ENCODE results near the gene ARPP19.

The ARPP19 gene

GRCh38 chr15:52505151-52505550 is 63.7 kb downstream of the ARPP19 start:
- TF ChIP-seq, protein P1, sequence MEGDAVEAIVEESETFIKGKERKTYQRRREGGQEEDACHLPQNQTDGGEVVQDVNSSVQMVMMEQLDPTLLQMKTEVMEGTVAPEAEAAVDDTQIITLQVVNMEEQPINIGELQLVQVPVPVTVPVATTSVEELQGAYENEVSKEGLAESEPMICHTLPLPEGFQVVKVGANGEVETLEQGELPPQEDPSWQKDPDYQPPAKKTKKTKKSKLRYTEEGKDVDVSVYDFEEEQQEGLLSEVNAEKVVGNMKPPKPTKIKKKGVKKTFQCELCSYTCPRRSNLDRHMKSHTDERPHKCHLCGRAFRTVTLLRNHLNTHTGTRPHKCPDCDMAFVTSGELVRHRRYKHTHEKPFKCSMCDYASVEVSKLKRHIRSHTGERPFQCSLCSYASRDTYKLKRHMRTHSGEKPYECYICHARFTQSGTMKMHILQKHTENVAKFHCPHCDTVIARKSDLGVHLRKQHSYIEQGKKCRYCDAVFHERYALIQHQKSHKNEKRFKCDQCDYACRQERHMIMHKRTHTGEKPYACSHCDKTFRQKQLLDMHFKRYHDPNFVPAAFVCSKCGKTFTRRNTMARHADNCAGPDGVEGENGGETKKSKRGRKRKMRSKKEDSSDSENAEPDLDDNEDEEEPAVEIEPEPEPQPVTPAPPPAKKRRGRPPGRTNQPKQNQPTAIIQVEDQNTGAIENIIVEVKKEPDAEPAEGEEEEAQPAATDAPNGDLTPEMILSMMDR (conservative IDR thresholded peaks at IDR 0.05; ENCODE audit: low read depth), result no peak
- CTCF ChIA-PET, result no interaction called here
- POLR2A ChIA-PET (ENCODE audit: low non-redundant PET), result no interaction called here
- peak overlapping the region; percentile 33; the same call in 1 of the 2 replicates for H3K27ac ChIP-seq
- DNase-seq (ENCODE audit: low spot score), result no peak

- POLR2A ChIA-PET (ENCODE audit: low non-redundant PET), result interaction anchor here (0.6 kb wide), 1 partner anchor 13 kb away, joined by 3 read pairs; no protein-coding TSS in a partner anchor
- CTCF ChIA-PET, result interaction anchor here (0.6 kb wide), 1 partner anchor 238 kb away, joined by 3 read pairs; no protein-coding TSS in a partner anchor
- no peak overlapping the region for H3K27ac ChIP-seq
- TF ChIP-seq, protein P1 (conservative IDR thresholded peaks at IDR 0.05; ENCODE audit: low read depth), result no peak
- peak; percentile 57 for DNase-seq (ENCODE audit: low spot score)
Measured at GRCh38 chr15:52503788-52504496, 64.9 kb downstream of the ARPP19 start.

DNA sequence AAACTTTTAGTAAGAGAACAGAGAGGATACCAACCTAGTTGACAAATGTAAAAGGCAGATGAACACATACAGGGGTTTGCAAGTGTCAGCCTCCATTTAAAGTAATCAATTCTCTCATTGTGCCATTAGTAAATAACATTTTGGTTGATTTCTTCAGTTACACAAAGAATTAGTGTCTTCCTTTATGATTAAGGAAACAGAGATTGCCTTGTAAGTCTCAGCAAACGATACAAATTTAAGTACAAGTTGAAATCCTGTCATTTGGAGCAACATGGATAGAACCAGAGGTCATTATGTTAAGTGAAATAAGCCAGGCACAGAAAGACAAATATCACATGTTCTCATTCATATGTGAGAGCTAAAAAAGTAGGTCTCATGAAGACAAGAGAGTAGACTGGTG is 66.2 kb downstream of the ARPP19 start:
- no peak overlapping the region for H3K27ac ChIP-seq
- CTCF ChIA-PET, result no interaction called here
- no peak for DNase-seq (ENCODE audit: low spot score)
- POLR2A ChIA-PET (ENCODE audit: low non-redundant PET), result no interaction called here
- TF ChIP-seq, protein P1 (conservative IDR thresholded peaks at IDR 0.05; ENCODE audit: low read depth), result no peak

GRCh38 chr15:52499506-52499905 is 69.3 kb downstream of the ARPP19 start:
- no peak overlapping the region for H3K27ac ChIP-seq
- ChIA-PET POLR2A (ENCODE audit: low non-redundant PET) (no interaction called here), CTCF (no interaction called here)
- TF ChIP-seq, protein P1 (conservative IDR thresholded peaks at IDR 0.05; ENCODE audit: low read depth), result no peak
- DNase-seq (ENCODE audit: low spot score), result no peak

DNA sequence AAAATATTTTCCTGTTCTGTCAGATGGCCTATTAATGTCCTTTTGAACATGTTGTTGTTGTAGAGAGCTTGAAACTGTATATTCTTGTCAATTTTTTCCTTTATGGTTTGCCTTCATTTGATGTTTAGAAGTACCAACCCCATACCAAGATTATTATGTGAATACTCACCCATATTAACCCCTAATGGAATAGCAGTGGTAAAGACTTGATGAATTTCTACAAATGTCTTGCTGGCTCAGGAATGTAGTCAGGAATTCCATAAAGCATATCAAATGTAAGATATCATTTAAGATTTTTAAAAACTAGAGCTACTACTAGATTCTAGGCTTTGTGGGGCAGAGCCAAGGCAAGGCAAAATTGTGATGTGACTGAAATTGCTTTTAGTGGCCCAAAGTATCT is 70.1 kb downstream of the ARPP19 start:
- ChIA-PET CTCF (interaction anchor here (0.7 kb wide), 1 partner anchor 81 kb away, joined by 4 read pairs; no protein-coding TSS in a partner anchor), POLR2A (ENCODE audit: low non-redundant PET) (no interaction called here)
- H3K27ac ChIP-seq, result no peak overlapping the region
- TF ChIP-seq, protein P1 (conservative IDR thresholded peaks at IDR 0.05; ENCODE audit: low read depth), result no peak
- DNase-seq (ENCODE audit: low spot score), result no peak
